GM23248 (cell line): ENCODE data around the gene KLHDC8B.

Source experiments
- EZH2 ChIP-seq: fragments of 200-600 bp; sonication (generic); IDR thresholded peaks from 2 replicates; pipeline ENCODE4 v1.6.1; 2018; ENCODE audit warnings: antibody characterized with exemption, mild to moderate bottlenecking; ENCODE audit not compliant: insufficient read depth, poor library complexity, severe bottlenecking
- EZH2phosphoT487 ChIP-seq: fragments of 200-600 bp; sonication (generic); IDR thresholded peaks from 2 replicates; pipeline ENCODE4 v1.6.1; 2018; ENCODE audit warnings: antibody characterized with exemption, moderate library complexity, mild to moderate bottlenecking, low read depth; ENCODE audit not compliant: insufficient read depth

DNA sequence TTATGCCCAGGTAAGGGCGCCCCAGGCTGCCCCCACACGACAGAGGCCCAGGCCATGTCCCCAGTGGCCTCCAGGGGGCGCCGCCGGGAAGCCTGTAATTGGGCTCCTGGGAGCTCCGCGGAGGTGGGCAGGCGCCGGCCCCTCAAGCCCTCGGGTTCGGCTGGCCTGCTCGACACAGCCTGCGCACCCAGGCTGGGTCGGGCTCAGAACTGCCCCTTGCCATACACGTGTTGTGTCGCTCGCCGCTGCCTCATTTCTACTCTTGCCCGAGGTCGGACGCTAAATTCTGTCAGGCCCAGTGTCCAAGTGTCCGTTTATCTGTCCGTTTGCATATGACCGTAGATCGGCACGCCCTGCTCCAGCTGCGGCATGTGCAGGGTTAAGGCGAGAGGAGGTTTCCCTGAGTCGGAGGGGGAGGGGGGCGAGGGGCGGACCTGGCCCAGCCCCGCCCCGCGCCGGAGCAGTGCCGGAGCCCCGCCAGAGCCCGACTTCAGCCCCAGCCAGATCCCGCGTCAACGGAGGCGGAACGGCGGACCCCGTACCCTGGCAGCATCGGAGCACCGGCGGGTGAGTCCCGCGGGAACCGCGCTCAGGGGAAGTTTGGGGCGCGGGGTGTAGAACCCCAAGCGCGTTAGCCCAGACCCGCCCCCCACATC is at the start of gene KLHDC8B:
- no peak for TF ChIP-seq EZH2phosphoT487
- no peak for TF ChIP-seq EZH2
